ENCODE results near the gene TDRKH.

The TDRKH gene, protein sequence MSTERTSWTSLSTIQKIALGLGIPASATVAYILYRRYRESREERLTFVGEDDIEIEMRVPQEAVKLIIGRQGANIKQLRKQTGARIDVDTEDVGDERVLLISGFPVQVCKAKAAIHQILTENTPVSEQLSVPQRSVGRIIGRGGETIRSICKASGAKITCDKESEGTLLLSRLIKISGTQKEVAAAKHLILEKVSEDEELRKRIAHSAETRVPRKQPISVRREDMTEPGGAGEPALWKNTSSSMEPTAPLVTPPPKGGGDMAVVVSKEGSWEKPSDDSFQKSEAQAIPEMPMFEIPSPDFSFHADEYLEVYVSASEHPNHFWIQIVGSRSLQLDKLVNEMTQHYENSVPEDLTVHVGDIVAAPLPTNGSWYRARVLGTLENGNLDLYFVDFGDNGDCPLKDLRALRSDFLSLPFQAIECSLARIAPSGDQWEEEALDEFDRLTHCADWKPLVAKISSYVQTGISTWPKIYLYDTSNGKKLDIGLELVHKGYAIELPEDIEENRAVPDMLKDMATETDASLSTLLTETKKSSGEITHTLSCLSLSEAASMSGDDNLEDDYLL

DNA sequence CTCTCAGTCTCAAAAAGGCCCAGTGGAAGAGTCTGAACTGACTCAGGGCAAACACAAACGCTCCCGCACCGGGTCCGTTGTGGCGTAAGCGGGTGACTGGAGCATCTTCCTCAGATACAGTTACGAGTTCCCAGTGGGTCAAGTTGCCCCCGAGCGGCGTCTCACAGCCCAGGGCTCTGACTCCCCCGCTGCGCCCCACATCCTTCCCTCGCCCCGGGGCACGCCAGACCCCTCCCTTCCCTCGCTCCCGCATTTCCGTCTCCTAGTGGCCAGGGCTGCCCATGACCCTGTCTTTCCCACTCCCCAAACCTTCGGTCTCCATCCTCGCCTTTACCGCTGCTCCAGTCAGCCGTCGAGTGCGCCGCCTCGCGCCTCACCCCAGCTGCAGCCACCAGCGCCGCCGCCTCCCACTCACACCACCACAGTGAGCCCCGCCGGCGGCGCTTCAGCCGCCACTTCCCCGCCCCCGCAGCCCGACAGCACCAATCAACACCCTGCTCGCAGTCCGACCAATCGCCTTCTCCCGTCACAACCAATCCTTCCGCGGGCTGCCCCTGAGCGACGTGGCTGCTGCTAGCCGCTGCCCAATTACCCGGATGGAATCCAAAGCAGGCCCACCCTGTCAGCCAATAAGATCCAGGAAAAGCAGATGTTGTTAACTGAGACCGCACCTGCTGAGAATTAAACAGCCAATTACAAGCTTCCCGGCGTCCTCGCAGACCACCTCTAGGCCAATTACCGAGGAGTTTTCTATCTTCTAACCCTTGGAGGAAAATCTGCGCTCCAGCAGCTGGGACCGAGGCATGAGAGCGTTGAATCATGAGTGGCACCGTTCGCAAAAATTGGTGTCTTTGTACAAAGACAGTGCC lies at the start of gene TDRKH:
TDRKH (minus strand) TSS at position 430 of the 869 bp plus-strand sequence. CDS start 7,478 bp downstream, outside the sequence.
- DNase-seq: peak; percentile 100

DNA sequence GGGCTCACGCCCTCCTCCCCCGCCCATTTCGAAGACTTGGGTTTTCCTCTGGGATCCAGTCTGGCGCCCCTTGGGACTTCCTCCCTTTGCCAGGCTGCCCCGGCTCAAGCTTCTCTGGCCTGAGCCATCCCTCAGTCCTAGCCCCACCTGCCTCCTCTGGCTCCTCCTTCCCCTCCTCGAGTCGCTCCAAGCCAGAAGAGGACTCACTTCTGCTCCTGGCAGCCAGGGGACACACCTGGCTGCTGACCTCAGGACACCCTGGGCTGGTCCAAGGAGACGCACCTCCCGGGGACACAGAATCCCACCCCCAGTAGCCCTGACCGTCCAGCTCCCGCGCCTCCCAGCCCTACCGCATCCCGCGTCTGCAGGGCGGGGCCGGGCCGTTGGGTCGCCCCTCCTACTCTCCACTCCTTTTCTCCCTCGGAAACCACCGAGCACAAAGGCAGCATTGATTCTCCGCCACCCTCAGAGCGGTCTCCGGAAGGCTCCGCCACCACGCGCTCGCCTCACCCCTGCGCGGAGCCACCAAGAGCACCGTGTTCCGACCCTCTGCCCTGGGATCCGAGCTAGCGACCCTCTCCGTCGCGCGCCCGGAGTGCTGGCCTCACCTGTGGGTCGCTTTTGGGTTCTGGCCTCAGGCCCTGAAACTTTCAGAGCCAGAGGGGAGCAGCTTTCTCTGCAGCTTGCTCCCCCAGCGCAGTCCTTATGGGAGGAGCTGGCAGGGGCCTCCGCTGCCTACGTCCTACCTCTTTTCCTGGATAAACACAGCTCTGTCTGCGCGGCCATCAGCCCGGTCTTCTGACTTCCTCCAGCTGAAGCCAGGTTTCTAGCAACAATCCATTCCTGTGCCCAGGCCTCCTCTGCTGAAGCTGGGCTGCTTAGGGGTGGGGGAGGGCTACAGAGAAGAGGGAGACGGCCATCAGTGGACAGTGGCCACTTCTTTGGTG lies 49.4 kb upstream of the TDRKH start, which contains the start of gene C2CD4D:
C2CD4D (minus strand) TSS at position 364 of the 947 bp plus-strand sequence. CDS start 831 bp downstream, outside the sequence.
- peak; percentile 37 for DNase-seq

DNA sequence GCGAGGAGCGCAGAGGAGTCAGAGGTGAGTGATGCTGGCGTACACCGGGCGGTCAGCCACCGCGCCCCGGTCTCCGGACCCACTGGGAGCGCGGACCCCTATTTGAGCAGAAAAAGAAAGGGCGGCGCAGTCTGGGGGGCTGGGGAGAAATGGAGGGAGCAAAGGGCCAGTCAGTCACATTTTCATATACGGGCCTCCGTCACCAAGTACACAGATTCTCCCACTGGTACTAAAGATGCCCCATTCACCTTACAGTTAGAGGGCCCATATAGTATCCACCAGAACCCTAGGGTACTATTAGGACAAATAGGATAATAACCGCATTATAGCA lies 48.7 kb upstream of the TDRKH start:
- no peak for DNase-seq

DNA sequence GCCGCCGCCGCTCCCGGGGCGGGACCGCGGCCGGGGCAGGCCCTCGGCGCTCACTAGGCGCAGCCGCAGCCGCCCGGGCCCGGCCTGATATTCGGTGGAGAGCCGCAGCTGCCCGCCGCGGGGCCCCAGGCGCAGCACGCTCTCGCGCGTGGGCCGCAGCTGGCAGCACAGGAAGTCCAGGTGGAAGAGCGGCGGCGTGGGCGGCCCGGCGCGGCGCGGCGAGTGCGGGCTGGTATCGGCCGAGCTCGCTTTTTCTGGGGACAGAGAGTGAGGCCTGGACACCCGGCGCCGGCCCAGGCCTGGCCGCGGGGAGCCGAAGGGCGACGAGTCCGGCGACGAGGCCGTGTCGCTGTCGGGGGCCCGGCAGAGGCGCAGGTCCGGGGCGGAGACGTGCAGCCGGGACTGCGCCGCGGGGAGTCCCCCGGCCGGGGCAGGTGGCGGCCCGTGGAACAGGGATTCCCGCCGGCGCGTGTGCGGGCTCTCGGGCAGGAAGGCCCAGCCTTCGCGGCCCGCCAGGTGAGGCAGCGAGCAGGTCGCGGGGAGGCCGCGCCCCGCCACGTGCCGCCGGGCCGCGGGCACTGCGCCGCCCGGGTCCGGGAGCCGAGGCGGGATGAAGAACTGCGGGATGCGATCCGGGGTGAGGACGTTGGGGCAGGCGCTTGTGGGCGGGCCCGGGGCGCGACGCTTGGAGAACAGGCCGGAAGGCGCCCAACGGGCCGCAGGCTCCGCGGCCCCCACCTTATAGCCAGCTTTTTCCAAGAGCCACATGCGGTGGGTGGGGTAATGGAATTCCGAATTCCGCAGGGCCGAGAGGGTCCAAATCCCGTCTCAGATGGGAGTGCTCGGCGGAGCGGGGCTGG lies 48.2 kb upstream of the TDRKH start:
- no peak for DNase-seq

DNA sequence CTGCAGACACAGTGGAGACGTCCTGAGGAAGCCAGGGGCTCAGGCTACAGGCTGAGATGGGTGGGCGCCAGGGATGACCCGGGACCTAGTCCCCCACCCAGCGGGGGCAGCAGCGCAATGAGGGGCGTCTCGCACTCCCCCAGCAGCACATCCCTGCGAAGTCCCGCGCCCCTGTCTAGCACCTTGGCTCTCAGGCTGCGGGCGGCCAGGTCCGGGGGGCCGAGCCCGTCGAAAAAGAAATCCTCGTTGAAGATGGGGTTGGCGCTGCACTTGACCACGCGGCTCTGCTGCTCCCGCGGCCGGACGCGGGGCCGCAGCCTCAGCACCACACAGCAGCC lies 47.6 kb upstream of the TDRKH start:
- DNase-seq: no peak

DNA sequence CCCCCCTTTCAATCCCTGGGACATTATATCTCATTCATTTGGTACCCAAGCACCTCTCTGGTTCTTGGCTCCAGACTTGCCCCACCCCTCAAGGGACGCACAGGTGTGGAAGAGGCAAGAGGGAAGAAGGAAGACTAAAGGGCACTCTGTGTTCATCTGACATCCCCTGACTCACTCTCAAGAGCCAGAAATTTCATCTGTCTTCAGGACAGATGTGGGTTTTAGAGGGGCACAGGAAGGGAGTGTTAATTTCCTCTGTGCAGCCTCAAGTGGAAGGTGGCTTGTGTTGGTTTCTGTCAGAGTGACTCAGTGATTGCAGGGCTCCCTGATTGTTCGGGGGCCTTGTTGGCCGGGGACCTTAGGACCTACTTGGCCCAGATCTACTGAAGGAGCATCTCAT lies 46.9 kb upstream of the TDRKH start:
- DNase-seq: no peak

DNA sequence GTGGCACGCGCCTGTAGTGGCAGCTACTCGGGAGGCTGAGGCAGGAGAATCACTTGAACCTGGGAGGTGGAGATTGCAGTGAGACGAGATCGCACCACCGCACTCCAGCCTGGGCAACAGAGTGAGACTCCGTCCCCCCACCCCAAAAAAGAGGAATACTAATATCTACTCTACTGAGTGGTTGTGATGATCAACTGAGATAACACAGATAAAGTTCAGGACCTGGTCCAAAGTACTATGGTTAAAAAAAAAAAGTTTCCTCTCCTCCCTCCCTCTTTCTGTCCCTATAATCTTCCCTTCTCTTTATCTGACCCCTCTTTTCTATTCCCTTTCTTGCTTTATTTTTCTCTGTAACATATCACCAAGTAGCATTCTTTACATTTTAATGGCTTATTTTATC lies 45.3 kb upstream of the TDRKH start:
- DNase-seq: no peak

DNA sequence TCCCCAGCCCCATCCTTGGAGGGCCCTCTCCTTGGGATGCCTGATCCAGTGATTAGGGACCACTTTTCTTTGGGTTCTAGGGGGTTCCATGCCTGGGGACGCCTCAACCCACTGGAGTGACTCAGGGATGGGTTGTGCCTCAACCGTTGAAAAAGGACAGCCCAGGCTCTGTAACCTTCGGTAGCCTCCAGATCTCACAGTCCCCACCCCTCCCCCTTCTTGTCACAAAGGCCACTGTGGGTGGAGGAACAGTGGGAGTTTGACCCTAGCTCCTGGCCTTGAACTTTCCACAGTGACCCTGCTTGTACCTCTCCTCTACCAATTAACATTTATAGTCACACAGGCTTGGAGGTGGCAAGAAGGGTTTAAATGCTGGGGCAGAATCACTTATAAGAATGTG lies 43.9 kb upstream of the TDRKH start:
- no peak for DNase-seq

DNA sequence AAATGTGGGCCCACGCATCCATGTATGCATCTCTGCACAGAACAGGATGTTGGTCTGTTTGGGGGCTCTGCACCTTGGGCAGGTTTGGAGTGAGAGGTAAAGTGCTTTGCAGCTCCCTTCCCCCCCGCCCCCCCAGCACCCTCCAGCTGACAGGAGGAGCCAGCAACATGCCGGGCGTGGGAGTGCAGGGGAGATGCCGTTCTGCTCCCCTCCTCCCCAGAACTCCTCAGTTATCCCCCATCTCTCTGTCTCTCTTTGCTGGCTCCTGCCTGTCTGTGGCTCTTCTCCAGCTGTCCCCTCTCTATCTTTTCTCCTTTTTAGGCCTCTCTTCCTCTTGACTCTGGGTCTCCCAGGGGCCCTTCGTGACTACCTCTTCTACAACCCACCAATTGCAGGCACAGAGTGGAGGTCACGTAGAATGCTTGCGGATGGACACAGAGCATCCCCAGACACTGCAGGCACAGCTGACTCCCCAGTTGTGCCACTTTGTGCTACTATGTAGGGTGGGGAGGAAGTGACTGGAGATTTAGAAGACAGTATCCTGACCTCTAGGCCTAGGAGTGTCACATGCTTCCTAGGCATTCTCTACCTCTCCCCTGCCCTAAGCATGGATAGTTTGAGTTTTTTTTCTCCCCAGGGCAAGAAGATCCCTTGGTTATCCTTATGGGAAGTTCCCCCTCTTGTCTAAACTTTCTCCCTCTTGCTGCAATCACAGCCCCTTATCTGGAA lies 43.0 kb upstream of the TDRKH start:
- DNase-seq: no peak

DNA sequence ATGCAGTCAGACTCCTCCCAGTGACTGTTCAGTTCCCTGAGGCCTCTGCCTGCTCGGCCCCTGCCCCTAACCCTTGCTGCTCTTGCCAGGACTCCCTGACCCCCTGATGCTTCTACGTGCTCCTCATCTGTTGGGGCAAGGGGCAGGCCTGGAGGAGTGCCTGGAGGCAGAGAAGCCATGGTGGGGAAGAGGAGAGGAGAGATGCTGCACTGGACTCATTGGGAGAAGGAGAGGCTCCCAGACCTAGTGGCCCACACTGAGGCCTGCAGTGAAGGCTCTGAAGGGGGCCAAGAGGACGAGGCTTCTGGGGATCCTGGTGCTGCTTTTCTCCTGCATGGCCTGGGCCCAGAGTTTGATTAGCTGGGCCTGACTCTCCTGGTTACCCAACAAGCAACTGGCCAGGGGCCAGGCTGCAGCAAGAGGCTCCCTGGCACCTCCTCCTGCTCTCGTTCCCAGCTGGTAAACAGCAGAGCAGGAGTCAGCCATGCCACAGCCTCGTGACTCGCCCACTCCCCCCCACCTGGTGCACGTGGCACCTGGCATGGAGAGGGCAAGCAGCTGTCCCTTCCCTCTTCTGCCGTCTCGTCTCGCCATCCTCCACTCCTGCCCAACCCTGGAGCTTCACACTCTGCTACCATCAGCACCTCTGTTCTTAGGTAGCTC lies 42.1 kb upstream of the TDRKH start:
- peak; percentile 43 for DNase-seq

DNA sequence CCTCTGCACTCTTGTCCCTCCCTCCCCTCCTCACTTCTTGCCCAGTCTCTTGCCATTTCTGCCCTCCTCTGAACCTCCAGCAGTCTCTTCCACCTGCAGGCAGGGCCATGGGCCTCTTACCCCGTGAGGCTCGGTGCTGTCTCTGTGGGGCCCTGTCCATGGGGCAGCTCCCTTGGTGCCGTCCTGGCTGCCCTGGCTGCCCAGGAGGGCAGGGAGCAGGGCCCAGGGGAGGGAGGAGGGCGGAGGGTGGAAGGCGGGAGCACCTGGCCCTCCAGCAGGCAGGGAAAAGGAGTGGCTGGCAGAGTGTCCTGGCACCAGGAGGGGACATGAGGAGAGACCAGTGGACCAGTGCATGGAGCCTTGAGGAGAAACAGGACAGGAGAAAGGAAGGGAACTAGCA lies 41.3 kb upstream of the TDRKH start, which contains the start of gene RORC:
RORC (minus strand) TSS at position 198 of the 400 bp plus-strand sequence; CDS start at position 160, 38 bp downstream.
- DNase-seq: no peak

DNA sequence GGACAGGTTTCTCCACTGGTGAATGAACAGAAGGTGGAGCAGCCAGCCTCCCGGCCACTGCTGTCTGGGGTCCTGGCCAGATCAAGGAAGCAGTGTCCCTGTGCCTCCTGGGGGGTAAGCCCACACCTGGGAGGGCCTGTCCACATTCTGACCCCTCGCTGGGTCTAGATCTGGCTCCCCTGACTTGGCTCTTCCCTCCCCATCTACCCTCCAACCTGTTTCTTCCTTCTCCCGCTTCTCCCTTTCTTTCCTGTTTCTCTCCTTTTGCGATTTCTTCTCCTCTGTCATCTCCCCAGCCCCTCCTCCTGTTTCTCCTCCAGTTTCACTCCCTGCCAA lies 40.9 kb upstream of the TDRKH start:
- no peak for DNase-seq

DNA sequence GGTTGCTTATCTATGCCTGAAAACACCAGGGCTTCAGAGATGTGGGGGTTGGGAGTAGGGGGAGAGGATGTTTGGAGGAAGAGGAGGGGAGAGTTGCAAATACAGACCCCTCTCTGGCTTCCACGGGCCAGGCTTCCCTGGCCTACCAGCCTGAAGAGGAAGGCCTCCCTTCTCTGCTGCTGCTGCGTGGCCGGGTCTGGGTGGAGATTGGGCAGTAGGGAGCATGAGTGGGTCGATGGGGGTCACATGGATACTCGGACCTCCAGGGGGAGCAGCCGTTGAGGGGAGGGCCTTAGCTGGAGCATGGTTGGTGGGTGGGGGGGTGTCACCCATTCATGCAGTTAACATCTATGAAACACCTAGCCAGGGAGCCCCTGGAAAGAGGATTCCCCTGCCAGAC lies 39.8 kb upstream of the TDRKH start:
- DNase-seq: no peak

DNA sequence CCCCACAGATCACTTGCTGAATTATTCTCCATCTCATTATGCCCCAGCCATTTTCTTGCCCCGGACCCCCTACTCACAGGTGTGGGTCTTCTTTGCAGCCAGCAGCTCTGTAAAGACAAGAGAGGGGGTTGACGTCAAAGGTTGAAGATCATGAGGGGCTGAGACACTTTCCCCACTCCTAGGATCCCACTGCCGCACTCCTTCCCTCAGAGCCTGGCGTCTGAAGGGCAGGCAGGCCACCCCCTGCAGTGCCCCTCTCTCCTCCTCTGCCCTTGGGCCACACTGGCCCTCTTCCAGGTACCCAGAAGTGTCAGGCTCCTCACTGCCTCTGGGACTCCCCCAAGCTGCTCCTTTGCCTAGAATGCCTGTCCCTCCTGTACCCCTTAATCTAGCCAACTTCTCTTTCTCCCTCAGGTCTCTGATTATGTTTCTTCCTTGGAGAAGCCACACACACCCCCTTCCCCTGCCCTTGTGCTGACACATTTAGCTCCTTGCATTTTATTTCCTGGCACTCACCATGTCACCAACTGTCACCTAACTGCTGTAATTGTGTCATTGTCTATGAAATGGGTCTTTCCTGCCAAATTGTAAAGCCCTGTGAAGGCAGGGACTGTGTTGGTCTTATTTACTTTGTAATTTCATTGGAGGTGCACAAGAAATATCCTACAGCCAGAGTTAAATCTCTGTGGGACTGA lies 39.2 kb upstream of the TDRKH start:
- no peak for DNase-seq

DNA sequence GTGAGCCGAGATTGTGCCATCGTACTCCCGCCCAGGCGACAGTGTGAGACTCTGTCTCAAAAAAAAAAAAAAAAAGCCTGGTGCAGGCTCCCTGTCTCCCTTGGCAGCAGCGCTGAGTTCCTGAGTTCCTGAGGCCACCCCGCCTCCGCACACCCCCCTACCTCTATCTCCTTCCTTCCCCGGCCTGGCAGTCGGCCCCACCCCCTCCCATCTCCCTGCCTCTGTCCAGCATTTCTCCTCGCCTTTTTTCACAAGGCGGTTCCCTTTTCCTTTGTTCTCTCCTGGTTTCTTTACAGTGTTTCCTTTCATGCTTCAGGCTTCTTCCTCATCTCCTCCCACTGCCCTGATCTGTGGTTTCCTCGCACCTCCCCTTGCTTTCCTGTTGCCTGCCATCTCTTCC lies 38.6 kb upstream of the TDRKH start:
- DNase-seq: no peak

DNA sequence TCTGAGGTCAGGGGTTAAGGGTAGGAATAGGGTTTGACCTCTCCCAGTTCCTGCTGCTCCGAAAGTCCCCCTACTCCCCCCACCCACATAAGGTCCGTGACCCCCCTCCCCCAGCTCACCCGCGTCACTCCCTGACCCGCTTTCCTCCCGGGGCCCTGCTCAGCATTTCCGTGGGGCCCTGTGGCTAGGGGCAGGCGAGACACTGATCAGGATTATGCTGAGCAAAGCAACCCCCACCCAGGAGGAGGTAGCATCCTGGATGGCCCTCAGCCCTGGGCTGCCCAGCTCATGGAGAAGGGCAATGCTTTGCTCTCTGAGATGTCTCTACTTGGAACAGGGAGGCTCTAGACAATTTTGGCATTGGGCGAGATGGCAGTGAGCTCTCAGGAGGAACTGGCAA lies 37.6 kb upstream of the TDRKH start:
- DNase-seq: no peak

DNA sequence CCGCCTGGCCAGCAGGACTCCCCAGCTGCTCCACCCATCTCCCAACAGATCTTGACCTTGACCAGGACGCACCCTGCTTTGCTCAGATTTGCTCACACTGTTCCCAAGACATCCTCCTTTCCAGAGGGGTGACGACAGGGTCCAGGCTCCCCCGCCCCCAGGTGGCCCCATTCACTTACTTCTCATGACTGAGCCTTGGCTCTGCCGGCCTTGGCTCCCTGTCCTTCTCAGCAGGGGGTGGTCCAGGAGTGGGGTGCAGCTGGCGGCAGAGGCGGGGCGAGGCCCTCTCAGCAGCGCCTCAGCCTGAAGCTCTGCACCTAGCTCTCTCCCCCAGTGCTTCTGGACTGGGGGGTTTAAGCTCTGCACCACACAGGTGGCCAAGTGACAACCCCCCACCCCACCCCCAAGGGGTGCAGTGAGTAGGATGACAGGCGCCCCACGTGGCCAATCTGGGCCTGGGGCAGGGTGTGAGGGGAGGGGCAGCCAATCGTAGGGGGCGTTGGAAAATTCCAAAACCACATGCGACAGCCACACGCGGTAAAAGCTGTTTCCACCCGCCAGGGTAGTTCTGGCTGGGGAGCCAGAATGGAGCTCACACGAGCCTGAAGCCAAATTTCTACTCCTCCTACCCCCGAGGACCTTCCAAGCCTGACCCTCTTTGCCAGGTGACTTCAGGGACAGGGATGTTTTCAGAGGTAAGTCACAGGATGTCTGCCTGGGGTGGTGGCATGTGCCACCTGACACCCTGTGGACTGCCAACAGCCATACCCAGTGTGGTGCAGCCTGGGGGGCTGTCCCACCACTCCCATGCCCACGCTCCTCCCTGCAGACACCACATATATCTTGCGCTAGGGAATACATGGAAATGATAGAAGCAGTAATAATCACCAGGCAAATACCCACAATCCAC lies 35.7 kb upstream of the TDRKH start:
- DNase-seq: no peak

DNA sequence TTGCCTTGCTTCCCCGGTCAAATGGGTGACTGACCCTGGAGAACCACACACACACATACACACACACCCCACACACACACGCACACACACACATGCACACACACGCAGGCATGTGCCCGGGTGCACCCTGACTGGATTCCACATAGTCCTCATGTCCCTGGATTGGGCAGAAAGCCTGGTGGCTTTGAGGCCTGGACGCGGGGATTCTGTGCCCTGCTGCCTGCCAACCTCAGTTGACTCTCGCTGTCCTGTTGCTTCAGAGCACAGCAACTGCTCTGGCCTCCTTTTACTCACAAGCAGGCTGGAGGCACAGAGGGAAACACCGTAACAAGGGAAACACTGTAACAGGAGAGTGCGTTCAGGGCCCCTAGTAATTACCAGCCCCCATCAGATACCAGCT lies 34.9 kb upstream of the TDRKH start:
- DNase-seq: no peak

DNA sequence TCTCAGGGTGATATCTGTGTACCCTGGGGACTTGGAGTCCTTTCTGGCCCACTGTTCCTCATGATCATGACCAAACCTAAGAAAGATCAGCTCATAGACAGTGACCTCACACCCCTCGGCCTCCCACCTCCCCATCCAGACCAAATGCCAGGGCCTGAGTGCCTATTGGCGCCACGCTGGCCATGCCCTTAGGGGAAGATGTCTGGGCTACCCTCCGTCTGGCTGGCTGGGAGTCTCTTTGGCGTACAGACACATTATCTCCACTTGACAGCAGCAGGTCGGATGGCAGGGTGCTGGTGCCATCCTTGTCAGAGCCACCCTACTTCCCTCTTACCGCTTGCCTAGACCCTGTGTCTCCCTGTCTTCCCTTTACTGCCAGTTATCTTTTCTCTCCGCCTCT lies 32.9 kb upstream of the TDRKH start:
- no peak for DNase-seq

Data from NCI-H2171 treated with DMSO at 0.1 percent for 48 hours (cell line).